DOHH2 (cell line): ENCODE measurements around the gene SLC16A8.

Source experiments
- H3F3A ChIP-seq: fragments of 200-600 bp; sonication (generic), shearing (Covaris generic); 2 replicates; pipeline ENCODE4 v1.6.0; 2016; ENCODE audit warnings: antibody characterized with exemption, mild to moderate bottlenecking; ENCODE audit not compliant: control insufficient read depth, insufficient read depth
- H3K27ac ChIP-seq: fragments of 200-600 bp; sonication (generic); 2 replicates; pipeline ENCODE4 v1.5.1; 2014; ENCODE audit warnings: low read depth, mild to moderate bottlenecking, low read length, moderate library complexity
- H3K27me3 ChIP-seq: fragments of 200-600 bp; sonication (generic); 2 replicates; pipeline ENCODE4 v1.6.1; 2014; ENCODE audit warnings: mild to moderate bottlenecking, low read length, mixed read lengths; ENCODE audit not compliant: control insufficient read depth
- H3K36me3 ChIP-seq: fragments of 200-600 bp; sonication (generic); 2 replicates; pipeline ENCODE4 v1.6.1; 2014; ENCODE audit warnings: mild to moderate bottlenecking, low read length, moderate library complexity, mixed read lengths; ENCODE audit not compliant: control insufficient read depth
- H3K4me1 ChIP-seq: fragments of 200-600 bp; sonication (generic); 2 replicates; pipeline ENCODE4 v1.6.1; 2014; ENCODE audit warnings: mild to moderate bottlenecking, low read length, mixed read lengths; ENCODE audit not compliant: control insufficient read depth
- H3K4me2 ChIP-seq: fragments of 200-600 bp; sonication (generic); 2 replicates; pipeline ENCODE4 v1.6.0; 2014; ENCODE audit warnings: mild to moderate bottlenecking, low read length, moderate library complexity
- H3K4me3 ChIP-seq: fragments of 200-600 bp; sonication (generic); 2 replicates; pipeline ENCODE4 v1.5.1; 2014; ENCODE audit warnings: mild to moderate bottlenecking, low read length, mixed read lengths
- H3K79me2 ChIP-seq: fragments of 200-600 bp; sonication (generic); 2 replicates; pipeline ENCODE4 v1.6.1; 2014; ENCODE audit warnings: mild to moderate bottlenecking, low read length, mixed read lengths; ENCODE audit not compliant: control insufficient read depth
- H3K9me2 ChIP-seq: fragments of 200-600 bp; sonication (generic); replicated peaks from 2 replicates; pipeline ENCODE4 v1.6.1; 2014; ENCODE audit warnings: mild to moderate bottlenecking, low read length, mixed read lengths; ENCODE audit not compliant: control insufficient read depth
- H3K9me3 ChIP-seq: fragments of 200-600 bp; sonication (generic); 2 replicates; pipeline ENCODE4 v1.6.1; 2014; ENCODE audit warnings: antibody characterized with exemption, low read length, mixed read lengths; ENCODE audit not compliant: control insufficient read depth, insufficient read depth
- H4K20me1 ChIP-seq: fragments of 200-600 bp; sonication (generic); 2 replicates; pipeline ENCODE4 v1.6.0; 2014; ENCODE audit warnings: low read depth, mild to moderate bottlenecking, antibody characterized with exemption, low read length, moderate library complexity; ENCODE audit not compliant: control insufficient read depth, insufficient read depth
- CTCF ChIP-seq: fragments of 200-600 bp; sonication (generic); IDR thresholded peaks from one replicate; pipeline ENCODE4 v1.5.1; 2014; ENCODE audit warnings: antibody characterized with exemption, mild to moderate bottlenecking, low read depth, low read length; ENCODE audit not compliant: poor library complexity, severe bottlenecking
- EZH2phosphoT487 ChIP-seq: fragments of 200-600 bp; sonication (generic); IDR thresholded peaks from 2 replicates; pipeline ENCODE4 v1.6.1; 2017; ENCODE audit warnings: borderline replicate concordance, mild to moderate bottlenecking, antibody characterized with exemption, low read length, moderate library complexity, mixed read lengths

The SLC16A8 gene

GRCh38 chr22:38075961-38076360 is 8.0 kb downstream of the SLC16A8 start:
- H4K20me1 ChIP-seq: no peaks in the 10 kb centered on the region
- no peaks in the 10 kb centered on the region for H3K4me1 ChIP-seq
- no peaks in the 10 kb centered on the region for H3K36me3 ChIP-seq
- no peaks in the 10 kb centered on the region for H3K79me2 ChIP-seq
- H3K27me3 ChIP-seq: no peaks in the 10 kb centered on the region
- no peaks in the 10 kb centered on the region for H3F3A ChIP-seq
- no peak overlapping the region for H3K4me2 ChIP-seq
- TF ChIP-seq EZH2phosphoT487: no peak
- no peak for TF ChIP-seq CTCF
- H3K9me2 ChIP-seq: no peaks in the 10 kb centered on the region
- no peak overlapping the region for H3K27ac ChIP-seq
- H3K9me3 ChIP-seq: no peaks in the 10 kb centered on the region
- H3K4me3 ChIP-seq: no peak overlapping the region

- no peaks in the 10 kb centered on the region for H3K36me3 ChIP-seq
- no peaks in the 10 kb centered on the region for H3K79me2 ChIP-seq
- H3F3A ChIP-seq: no peaks in the 10 kb centered on the region
Measured at GRCh38 chr22:38075105-38075825, 8.7 kb downstream of the SLC16A8 start.

GRCh38 chr22:38074181-38075104 is 9.5 kb downstream of the SLC16A8 start:
- no peaks in the 10 kb centered on the region for H4K20me1 ChIP-seq
- no peak for TF ChIP-seq EZH2phosphoT487
- TF ChIP-seq CTCF: no peak
- no peaks in the 10 kb centered on the region for H3K36me3 ChIP-seq
- H3F3A ChIP-seq: no peaks in the 10 kb centered on the region
- H3K27me3 ChIP-seq: no peaks in the 10 kb centered on the region
- no peaks in the 10 kb centered on the region for H3K4me1 ChIP-seq
- no peaks in the 10 kb centered on the region for H3K79me2 ChIP-seq
- no peak overlapping the region for H3K4me2 ChIP-seq
- H3K4me3 ChIP-seq: no peak overlapping the region
- no peaks in the 10 kb centered on the region for H3K9me3 ChIP-seq
- no peak overlapping the region for H3K27ac ChIP-seq
- no peaks in the 10 kb centered on the region for H3K9me2 ChIP-seq

More at GRCh38 chr22:38075105-38075825, 8.7 kb downstream of the SLC16A8 start:
- no peak overlapping the region for H3K4me2 ChIP-seq
- no peaks in the 10 kb centered on the region for H4K20me1 ChIP-seq
- H3K9me2 ChIP-seq: no peaks in the 10 kb centered on the region
- no peaks in the 10 kb centered on the region for H3K4me1 ChIP-seq
- H3K27ac ChIP-seq: no peak overlapping the region
- TF ChIP-seq CTCF (no peak), EZH2phosphoT487 (no peak)
- H3K9me3 ChIP-seq: no peaks in the 10 kb centered on the region
- no peak overlapping the region for H3K4me3 ChIP-seq
- no peaks in the 10 kb centered on the region for H3K27me3 ChIP-seq
